Uterus (tissue), 4 donors: Measurements from ENCODE around the gene RALGPS1. TPM values are rescaled to one million over a fixed set of nuclear protein-coding genes. Genes with fewer than 3 reads are reported as not detected.

Experiments used
- DNase-seq, 2 donors: peaks; one replicate each; pipeline ENCODE4 v3.0.0-alpha.2; 2019 to 2020
- H3K27ac ChIP-seq, 2 donors: fragments of 200-600 bp; sonication (generic); 1 replicate in 1 of 2; 2 replicates in 1 of 2; pipeline ENCODE4 v1.5.1; 2016 to 2018
- H3K27me3 ChIP-seq, 2 donors: fragments of 200-600 bp; sonication (generic); one replicate each; pipeline ENCODE4 v1.5.1; 2018 to 2019; ENCODE audit warnings: control low read depth in 1 of 2
- H3K36me3 ChIP-seq, 2 donors: fragments of 200-600 bp; sonication (generic); one replicate each; pipeline ENCODE4 v1.5.1; 2019; ENCODE audit warnings: control low read depth in 1 of 2
- H3K4me1 ChIP-seq, 2 donors: fragments of 200-600 bp; sonication (generic); one replicate each; pipeline ENCODE4 v1.5.1; 2018 to 2019; ENCODE audit warnings: control low read depth in 1 of 2
- H3K4me3 ChIP-seq, 2 donors: fragments of 200-600 bp; sonication (generic); 1 replicate in 1 of 2; 2 replicates in 1 of 2; pipeline ENCODE4 v1.5.1; 2018 to 2019; ENCODE audit warnings: mild to moderate bottlenecking in 1 of 2
- H3K9me3 ChIP-seq, 2 donors: fragments of 200-600 bp; sonication (generic); one replicate each; pipeline ENCODE4 v1.5.1; 2019; ENCODE audit warnings: control low read depth in 1 of 2
- POLR2A ChIP-seq, 2 donors: fragments of 450-650 bp; IDR thresholded peaks; one replicate each; pipeline ENCODE4 v1.6.1; 2016; ENCODE audit warnings: antibody characterized with exemption in 2 of 2, mild to moderate bottlenecking in 1 of 2, moderate library complexity in 1 of 2
- intact Hi-C: fragments of 100-400 bp; cut with DNase I; formaldehyde crosslinking; loops from one replicate; pipeline ENCODE4 v1.15.1; 2023; ENCODE audit warnings: low total_unique reads
- total RNA-seq, 4 donors: library from RNA; depleted of rRNA in 3 of 4; stranded (reverse); fragments of >200 nt in 3 of 4; gene quantifications; one replicate each; pipeline versions ENCODE4 v1.1.0 to v1.2.4, GENCODE V29; 2014 to 2023
- TF ChIP-seq, protein P1 (sequence below), 4 experiments: fragments of 200-600 bp in 2 of 4; fragments of 450-650 bp in 2 of 4; sonication (generic) in 2 of 4; IDR thresholded peaks; one replicate each; pipeline ENCODE4 v1.5.1; 2016 to 2019; ENCODE audit warnings: antibody characterized with exemption in 4 of 4, mild to moderate bottlenecking in 2 of 4, moderate library complexity in 1 of 4
- donor health status: DM: yes; HTN: yes; CAD: no.

RALGPS1 gene
- total RNA-seq, 4 donors from 2014 or later = 8.5 to 16.7 (median 14.5) TPM

DNA sequence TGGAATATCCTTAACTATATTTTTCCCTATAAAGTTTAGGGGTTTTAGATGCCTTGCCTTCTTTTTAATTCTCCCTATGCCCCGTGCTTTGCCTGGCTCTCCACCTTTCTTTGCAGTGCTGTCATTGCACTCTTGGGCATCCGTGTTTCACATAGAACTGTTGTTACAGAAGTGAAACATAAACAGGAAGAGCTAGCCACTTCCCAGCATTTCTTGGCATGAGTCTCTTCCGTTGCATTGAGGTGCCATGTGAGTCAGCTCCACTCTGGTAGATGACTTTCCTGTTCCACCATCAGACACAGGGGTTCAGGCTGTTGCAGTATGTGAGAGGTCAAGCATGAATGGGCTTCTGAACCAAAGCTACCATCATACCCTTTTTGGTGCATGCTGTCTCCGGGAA is 134.5 kb downstream of the RALGPS1 start:
- Histone ChIP-seq H3K27me3 (no peaks in the 10 kb centered on the region), H3K4me3 (no peak overlapping the region), H3K27ac (peak overlapping the region; percentile 42 to 65), H3K36me3 (no peaks in the 10 kb centered on the region), H3K4me1 (peaks cover 0 to 13% of the 10 kb centered on the region in 2 donors), H3K9me3 (no peaks in the 10 kb centered on the region)
- intact Hi-C loops = no loop called here
- DNase-seq = peak in 1 of 2 donors; percentile 62
- no peak for TF ChIP-seq POLR2A (IDR thresholded peaks at IDR 0.05)
- TF ChIP-seq, protein P1, sequence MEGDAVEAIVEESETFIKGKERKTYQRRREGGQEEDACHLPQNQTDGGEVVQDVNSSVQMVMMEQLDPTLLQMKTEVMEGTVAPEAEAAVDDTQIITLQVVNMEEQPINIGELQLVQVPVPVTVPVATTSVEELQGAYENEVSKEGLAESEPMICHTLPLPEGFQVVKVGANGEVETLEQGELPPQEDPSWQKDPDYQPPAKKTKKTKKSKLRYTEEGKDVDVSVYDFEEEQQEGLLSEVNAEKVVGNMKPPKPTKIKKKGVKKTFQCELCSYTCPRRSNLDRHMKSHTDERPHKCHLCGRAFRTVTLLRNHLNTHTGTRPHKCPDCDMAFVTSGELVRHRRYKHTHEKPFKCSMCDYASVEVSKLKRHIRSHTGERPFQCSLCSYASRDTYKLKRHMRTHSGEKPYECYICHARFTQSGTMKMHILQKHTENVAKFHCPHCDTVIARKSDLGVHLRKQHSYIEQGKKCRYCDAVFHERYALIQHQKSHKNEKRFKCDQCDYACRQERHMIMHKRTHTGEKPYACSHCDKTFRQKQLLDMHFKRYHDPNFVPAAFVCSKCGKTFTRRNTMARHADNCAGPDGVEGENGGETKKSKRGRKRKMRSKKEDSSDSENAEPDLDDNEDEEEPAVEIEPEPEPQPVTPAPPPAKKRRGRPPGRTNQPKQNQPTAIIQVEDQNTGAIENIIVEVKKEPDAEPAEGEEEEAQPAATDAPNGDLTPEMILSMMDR (IDR thresholded peaks at IDR 0.05) = peak; percentile 14 to 55 (median 31)

DNA sequence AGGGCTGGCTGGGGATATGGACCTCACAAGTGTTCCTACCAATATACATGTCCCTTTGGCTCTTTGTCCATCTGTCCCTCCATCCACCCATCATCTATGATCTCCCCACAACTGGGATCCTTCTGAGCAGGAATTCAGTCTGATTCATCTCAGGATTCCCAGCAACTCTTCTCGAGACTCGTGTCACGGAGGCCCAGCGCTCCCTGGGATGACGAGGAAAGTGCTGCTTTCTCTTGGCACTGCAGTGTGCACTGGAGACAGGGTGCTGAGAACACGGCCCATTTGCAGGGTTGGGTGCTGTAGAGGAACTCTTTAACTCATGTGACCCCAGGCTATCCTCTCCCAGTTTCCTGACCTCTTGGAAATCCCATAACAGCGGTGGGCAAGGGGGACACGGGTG is 135.0 kb downstream of the RALGPS1 start:
- Histone ChIP-seq H3K27ac (peak overlapping the region in 1 of 2 donors; percentile 65), H3K4me3 (no peak overlapping the region), H3K27me3 (no peaks in the 10 kb centered on the region), H3K9me3 (no peaks in the 10 kb centered on the region), H3K36me3 (no peaks in the 10 kb centered on the region), H3K4me1 (peaks cover 0 to 13% of the 10 kb centered on the region in 2 donors)
- TF ChIP-seq, protein P1 (IDR thresholded peaks at IDR 0.05) = no peak
- no peak for TF ChIP-seq POLR2A (IDR thresholded peaks at IDR 0.05)
- intact Hi-C loops = no loop called here
- no peak for DNase-seq

DNA sequence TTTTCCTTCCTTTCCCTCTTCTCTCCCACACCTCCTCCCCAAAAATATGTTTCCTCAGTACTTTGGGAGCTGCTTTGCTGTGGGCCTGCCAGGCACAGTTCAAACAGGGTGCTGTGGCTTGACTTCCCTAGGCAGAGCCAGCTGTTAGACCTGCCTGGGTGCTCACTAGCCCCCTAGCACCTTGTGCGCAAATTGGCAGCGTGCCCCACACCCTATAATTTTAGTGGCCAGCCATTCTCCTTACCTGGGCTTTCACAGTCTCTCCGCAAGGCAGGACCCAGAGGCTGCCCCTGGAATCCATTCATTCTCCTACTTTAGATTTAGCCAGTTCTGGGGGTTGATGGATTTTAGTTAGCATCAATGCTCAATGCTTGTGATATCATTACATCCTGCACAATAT is 135.6 kb downstream of the RALGPS1 start:
- intact Hi-C loops = no loop called here
- Histone ChIP-seq H3K36me3 (no peaks in the 10 kb centered on the region), H3K27me3 (no peaks in the 10 kb centered on the region), H3K9me3 (no peaks in the 10 kb centered on the region), H3K4me3 (no peak overlapping the region), H3K27ac (no peak overlapping the region), H3K4me1 (peaks cover 0 to 13% of the 10 kb centered on the region in 2 donors)
- TF ChIP-seq, protein P1 (IDR thresholded peaks at IDR 0.05) = no peak
- TF ChIP-seq POLR2A (IDR thresholded peaks at IDR 0.05) = no peak
- DNase-seq = no peak

DNA sequence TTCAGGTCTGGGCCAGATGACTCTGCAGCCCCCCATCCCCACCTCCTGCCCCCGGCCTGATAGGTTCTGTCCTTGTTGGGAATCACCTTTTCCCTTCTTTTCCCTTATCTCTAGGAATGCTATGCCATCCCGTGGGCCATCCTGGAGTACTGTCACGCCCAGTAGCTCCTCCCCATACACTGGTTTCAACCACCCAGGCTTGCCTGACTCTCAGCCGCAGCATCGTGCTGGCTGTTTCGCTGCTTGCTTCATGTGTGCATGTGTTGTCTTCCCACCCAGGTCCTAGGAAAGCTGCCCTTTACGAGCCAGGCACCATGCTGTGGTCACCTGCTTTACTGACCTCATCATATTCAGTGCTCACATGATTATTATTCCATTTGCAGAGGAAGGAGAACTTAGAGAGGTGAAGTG is 136.0 kb downstream of the RALGPS1 start:
- no peaks in the 10 kb centered on the region for H3K36me3 ChIP-seq
- no peaks in the 10 kb centered on the region for H3K9me3 ChIP-seq
- H3K27ac ChIP-seq = no peak overlapping the region
- no peaks in the 10 kb centered on the region for H3K27me3 ChIP-seq
- peaks cover 0 to 13% of the 10 kb centered on the region in 2 donors for H3K4me1 ChIP-seq
- H3K4me3 ChIP-seq = no peak overlapping the region
- TF ChIP-seq, protein P1 (IDR thresholded peaks at IDR 0.05) = no peak
- TF ChIP-seq POLR2A (IDR thresholded peaks at IDR 0.05) = no peak
- intact Hi-C loops = no loop called here
- DNase-seq = no peak

DNA sequence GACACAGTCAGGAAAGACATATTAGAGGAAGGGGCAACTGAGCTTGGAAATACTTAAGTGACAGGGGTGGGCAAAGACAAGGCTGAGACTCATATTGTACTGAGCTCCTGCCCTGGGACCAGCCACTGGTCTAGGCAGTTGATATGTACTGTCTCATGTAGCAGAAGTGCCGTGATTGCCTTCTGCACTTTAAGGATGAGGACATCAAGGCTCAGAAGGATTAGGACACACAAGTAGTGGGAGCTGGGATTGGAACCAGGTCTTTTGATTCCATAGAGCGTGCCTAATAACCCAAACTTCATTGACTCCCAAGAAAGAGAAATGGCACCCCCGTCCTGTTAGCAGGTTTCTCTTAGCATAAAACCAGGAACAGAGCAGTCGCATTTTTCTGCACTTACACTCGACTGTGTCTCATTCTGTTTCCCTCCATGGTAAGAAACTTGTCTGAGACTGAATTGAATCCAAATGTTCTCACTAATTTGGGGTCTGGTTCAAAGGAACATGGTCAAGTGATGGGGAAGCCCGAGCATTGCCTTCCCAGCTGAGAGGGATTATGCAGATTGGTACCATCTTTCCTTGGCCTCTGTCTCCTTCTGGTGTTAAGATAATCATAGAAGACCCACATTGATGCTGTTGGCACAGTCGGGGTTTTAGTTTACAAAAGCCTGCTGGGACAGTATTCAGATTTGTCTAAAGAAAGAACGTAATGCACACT is 137.5 kb downstream of the RALGPS1 start:
- DNase-seq = no peak
- intact Hi-C loops = no loop called here
- TF ChIP-seq, protein P1 (IDR thresholded peaks at IDR 0.05) = no peak
- TF ChIP-seq POLR2A (IDR thresholded peaks at IDR 0.05) = no peak
- Histone ChIP-seq H3K9me3 (no peaks in the 10 kb centered on the region), H3K27ac (peak overlapping the region; percentile 80 to 85), H3K36me3 (no peaks in the 10 kb centered on the region), H3K4me3 (no peak overlapping the region), H3K27me3 (no peaks in the 10 kb centered on the region), H3K4me1 (peaks cover 0 to 13% of the 10 kb centered on the region in 2 donors)
